GM18867 (cell line): ENCODE measurements around the gene OR6S1.
A peak's percentile ranks its signal among the peaks of the same experiment; 100 is the strongest.
"Not testable (repeated sequence)": the region's sequence is repeated elsewhere in the genome, so short reads cannot be mapped to it uniquely, and the experiment has no call there.

ENCODE experiments used
- ATAC-seq: cut with Tn5 transposase; IDR thresholded peaks from one replicate; pipeline ENCODE4 v1.9.1; 2021; ENCODE audit warnings: mild to moderate bottlenecking, moderate library complexity; ENCODE audit not compliant: unreplicated experiment

The OR6S1 gene

GRCh38 chr14:20611277-20611676 is 30.2 kb downstream of the OR6S1 start:
- ATAC-seq = no peak

GRCh38 chr14:20610002-20610765 is 31.3 kb downstream of the OR6S1 start:
- ATAC-seq = peak; percentile 24

GRCh38 chr14:20609215-20610001 is 32.1 kb downstream of the OR6S1 start:
- ATAC-seq = no peak

GRCh38 chr14:20608383-20609110 is 32.9 kb downstream of the OR6S1 start:
- ATAC-seq = no peak

- ATAC-seq = no peak
Observed at GRCh38 chr14:20607617-20608016, 33.9 kb downstream of the OR6S1 start.

- ATAC-seq = no peak
Observed at GRCh38 chr14:20606902-20607242, 34.6 kb downstream of the OR6S1 start.

GRCh38 chr14:20606190-20606901 is 35.1 kb downstream of the OR6S1 start:
- ATAC-seq = no peak

- no peak for ATAC-seq
Observed at GRCh38 chr14:20603813-20604690, 37.4 kb downstream of the OR6S1 start.

- no peak for ATAC-seq
Observed at GRCh38 chr14:20602583-20602982, 38.9 kb downstream of the OR6S1 start.

- no peak for ATAC-seq
Observed at GRCh38 chr14:20601522-20601921, 40.0 kb downstream of the OR6S1 start.

GRCh38 chr14:20597108-20597507 is 44.4 kb downstream of the OR6S1 start:
- no peak for ATAC-seq

GRCh38 chr14:20595726-20596125 is 45.8 kb downstream of the OR6S1 start:
- not testable (repeated sequence) for ATAC-seq

- no peak for ATAC-seq
Observed at GRCh38 chr14:20592574-20592973, 48.9 kb downstream of the OR6S1 start.

GRCh38 chr14:20591235-20591634 is 50.3 kb downstream of the OR6S1 start, which contains the start of gene RNASE12:
TSS of gene RNASE12 (minus strand) at chr14:20591376. CDS start at chr14:20590723, 653 bp downstream.
- no peak for ATAC-seq
